Keratinocyte (primary cell): ENCODE results near the gene XKR8. TPM values are rescaled to one million over a fixed set of nuclear protein-coding genes. Genes with fewer than 3 reads are reported as not detected.

Source experiments
- DNase-seq: peaks from one replicate; pipeline ENCODE4 v3.0.0-alpha.2; 2011; ENCODE audit warnings: low read depth, missing footprints, low spot score
- FAIRE-seq: peaks from 2 replicates; lab custom pipeline; 2011; peaks lifted over from hg19 to GRCh38; lab: Jason Lieb, UNC
- H2AFZ ChIP-seq: 2 replicates; pipeline ENCODE4 v1.6.0; 2012; ENCODE audit warnings: low read length, control low read depth, inconsistent platforms; ENCODE audit not compliant: control insufficient read depth
- H3K27ac ChIP-seq: 2 replicates; pipeline ENCODE4 v1.5.1; 2011; ENCODE audit warnings: low read length; ENCODE audit not compliant: control insufficient read depth, insufficient read depth
- H3K27me3 ChIP-seq: 3 replicates; pipeline ENCODE4 v1.6.0; 2011; ENCODE audit warnings: low read length; ENCODE audit not compliant: control insufficient read depth, insufficient read depth; ENCODE audit errors: extremely low read depth
- H3K36me3 ChIP-seq, 2 experiments: 2 replicates in 1 of 2; 3 replicates in 1 of 2; pipeline ENCODE4 v1.5.1; 2011; ENCODE audit warnings: low read length in 2 of 2, mild to moderate bottlenecking in 1 of 2; ENCODE audit not compliant: control insufficient read depth in 2 of 2, insufficient read depth in 2 of 2; ENCODE audit errors: extremely low read depth in 1 of 2
- H3K4me1 ChIP-seq: 3 replicates; pipeline ENCODE4 v1.5.1; 2011; ENCODE audit warnings: low read length; ENCODE audit not compliant: control insufficient read depth, insufficient read depth; ENCODE audit errors: extremely low read depth
- H3K4me2 ChIP-seq: 3 replicates; pipeline ENCODE4 v1.6.0; 2011; ENCODE audit warnings: low read depth, low read length; ENCODE audit not compliant: control insufficient read depth, insufficient read depth; ENCODE audit errors: extremely low read depth
- H3K4me3 ChIP-seq, 3 experiments: fragments of 200-600 bp in 1 of 3; sonication (generic) in 1 of 3; 2 replicates in 2 of 3; 3 replicates in 1 of 3; pipeline ENCODE4 v1.5.1; 2011 to 2016; ENCODE audit warnings: low read length in 3 of 3, mild to moderate bottlenecking in 3 of 3, control low read depth in 2 of 3, inconsistent platforms in 1 of 3, low read depth in 1 of 3, mixed read lengths in 1 of 3, mixed run types in 1 of 3, moderate library complexity in 1 of 3; ENCODE audit not compliant: control insufficient read depth in 2 of 3, insufficient read depth in 2 of 3; ENCODE audit errors: extremely low read depth in 1 of 3
- H3K79me2 ChIP-seq: 2 replicates; pipeline ENCODE4 v1.6.0; 2012; ENCODE audit warnings: low read length; ENCODE audit not compliant: control insufficient read depth, insufficient read depth
- H3K9ac ChIP-seq: 3 replicates; pipeline ENCODE4 v1.6.0; 2011; ENCODE audit warnings: low read length; ENCODE audit not compliant: control insufficient read depth, insufficient read depth; ENCODE audit errors: extremely low read depth
- H3K9me1 ChIP-seq: 3 replicates; pipeline ENCODE4 v1.6.0; 2011; ENCODE audit warnings: low read length; ENCODE audit not compliant: control insufficient read depth, insufficient read depth; ENCODE audit errors: extremely low read depth
- H3K9me3 ChIP-seq: 2 replicates; pipeline ENCODE4 v1.5.1; 2012; ENCODE audit warnings: low read depth, low read length; ENCODE audit not compliant: control insufficient read depth
- H4K20me1 ChIP-seq: 3 replicates; pipeline ENCODE4 v1.6.0; 2011; ENCODE audit warnings: low read length; ENCODE audit not compliant: control insufficient read depth, insufficient read depth; ENCODE audit errors: extremely low read depth
- CTCF ChIP-seq, 3 experiments: IDR thresholded peaks in 1 of 3; conservative IDR thresholded peaks in 1 of 3; optimal IDR thresholded peaks in 1 of 3; 2 replicates in 2 of 3; 3 replicates in 1 of 3; pipeline versions ENCODE3 to v1.5.1; 2011; ENCODE audit warnings: low read length in 3 of 3, mild to moderate bottlenecking in 3 of 3, moderate library complexity in 2 of 3, control low read depth in 1 of 3, inconsistent platforms in 1 of 3; ENCODE audit not compliant: insufficient read depth in 2 of 3; ENCODE audit errors: extremely low read depth in 1 of 3
- EZH2 ChIP-seq: IDR thresholded peaks from one replicate; pipeline ENCODE4 v1.6.1; 2012; ENCODE audit warnings: inconsistent platforms, mild to moderate bottlenecking, low read length, moderate library complexity
- dilution Hi-C: fragments of 300-500 bp; cut with MboI; formaldehyde crosslinking; loops from one replicate; pipeline ENCODE4 v1.7.0; 2020; ENCODE audit warnings: low sequenced_read_pairs; ENCODE audit not compliant: extremely low pct_ligation_motif_present
- polyA plus RNA-seq, 5 experiments: library from polyadenylated mRNA; depleted of rRNA in 3 of 5; stranded (reverse) in 3 of 5; stranded (forward) in 1 of 5; unstranded in 1 of 5; fragments of >200 nt; gene quantifications; 1 replicate in 1 of 5; 2 replicates in 3 of 5; 3 replicates in 1 of 5; pipeline versions ENCODE4 v1.2.1 to v1.2.3, GENCODE V29; 2011 to 2012; ENCODE audit warnings: missing spikeins in 2 of 5, low read depth in 1 of 5, low replicate concordance in 1 of 5

The XKR8 gene
- polyA plus RNA-seq, 1 donor (not counting 4 experiments of a cell fraction or from before 2014, with no cell fraction given), result 3.2 TPM

GRCh38 chr1:27937524-27937836 is 22.3 kb upstream of the XKR8 start:
- no peak overlapping the region for H3K4me3 ChIP-seq
- no peaks in the 10 kb centered on the region for H3K9me3 ChIP-seq
- no peak overlapping the region for H2AFZ ChIP-seq
- H3K27me3 ChIP-seq, result peaks cover 10% of the 10 kb centered on the region
- no peaks in the 10 kb centered on the region for H3K9me1 ChIP-seq
- dilution Hi-C loops, result no loop called here
- no peak for FAIRE-seq
- H3K4me1 ChIP-seq, result peaks cover 13% of the 10 kb centered on the region
- DNase-seq, result no peak
- H3K36me3 ChIP-seq, result no peaks in the 10 kb centered on the region
- no peak overlapping the region for H3K9ac ChIP-seq
- no peak overlapping the region for H3K27ac ChIP-seq
- TF ChIP-seq CTCF (optimal IDR thresholded peaks at IDR 0.05 in 1 of 3, IDR thresholded peaks at IDR 0.05 in 1 of 3, conservative IDR thresholded peaks at IDR 0.05 in 1 of 3; ENCODE audit: extremely low read depth in 1 of 3, insufficient read depth in 2 of 3, low read length in 3 of 3) (no peak), EZH2 (no peak)
- no peaks in the 10 kb centered on the region for H4K20me1 ChIP-seq
- no peak overlapping the region for H3K4me2 ChIP-seq
- H3K79me2 ChIP-seq, result no peaks in the 10 kb centered on the region

GRCh38 chr1:27938488-27938887 is 21.3 kb upstream of the XKR8 start:
- Histone ChIP-seq H3K9me1 (no peaks in the 10 kb centered on the region), H3K4me2 (no peak overlapping the region), H3K36me3 (no peaks in the 10 kb centered on the region), H2AFZ (no peak overlapping the region), H3K9me3 (no peaks in the 10 kb centered on the region), H3K4me3 (no peak overlapping the region), H3K79me2 (no peaks in the 10 kb centered on the region), H3K4me1 (peaks cover 13% of the 10 kb centered on the region), H3K27me3 (peaks cover 10% of the 10 kb centered on the region), H3K9ac (no peak overlapping the region), H4K20me1 (no peaks in the 10 kb centered on the region), H3K27ac (no peak overlapping the region)
- DNase-seq (no peak), FAIRE-seq (no peak)
- TF ChIP-seq CTCF (optimal IDR thresholded peaks at IDR 0.05 in 1 of 3, IDR thresholded peaks at IDR 0.05 in 1 of 3, conservative IDR thresholded peaks at IDR 0.05 in 1 of 3; ENCODE audit: extremely low read depth in 1 of 3, insufficient read depth in 2 of 3, low read length in 3 of 3) (no peak), EZH2 (no peak)
- dilution Hi-C loops, result no loop called here
